Fibroblast of gingiva (primary cell): ENCODE measurements around the gene TRABD2B.

Source experiments
- DNase-seq: peaks from one replicate; pipeline ENCODE4 v3.0.0-alpha.2; 2011; ENCODE audit warnings: low read depth

Gene TRABD2B

GRCh38 chr1:47908258-47908657, 88.9 kb downstream of the TRABD2B start:
- DNase-seq, result no peak

- no peak for DNase-seq
Measured at GRCh38 chr1:47907177-47907528, 90.0 kb downstream of the TRABD2B start.

- no peak for DNase-seq
Measured at GRCh38 chr1:47906527-47907176, 90.5 kb downstream of the TRABD2B start.

GRCh38 chr1:47906009-47906432, 91.2 kb downstream of the TRABD2B start:
- DNase-seq, result peak; percentile 48

GRCh38 chr1:47903723-47904122, 93.5 kb downstream of the TRABD2B start:
- no peak for DNase-seq

GRCh38 chr1:47901001-47901575, 96.1 kb downstream of the TRABD2B start:
- no peak for DNase-seq

- no peak for DNase-seq
Measured at GRCh38 chr1:47898133-47898845, 98.9 kb downstream of the TRABD2B start.

- no peak for DNase-seq
Measured at GRCh38 chr1:47895279-47896125, 101.7 kb downstream of the TRABD2B start.

GRCh38 chr1:47894410-47895278, 102.5 kb downstream of the TRABD2B start:
- peak; percentile 67 for DNase-seq

GRCh38 chr1:47893412-47893811, 103.8 kb downstream of the TRABD2B start:
- no peak for DNase-seq

GRCh38 chr1:47890779-47891178, 106.4 kb downstream of the TRABD2B start:
- DNase-seq, result no peak

- no peak for DNase-seq
Measured at GRCh38 chr1:47888294-47888629, 108.9 kb downstream of the TRABD2B start.

- DNase-seq, result no peak
Measured at GRCh38 chr1:47887475-47888293, 109.5 kb downstream of the TRABD2B start.

GRCh38 chr1:47887060-47887459, 110.1 kb downstream of the TRABD2B start:
- DNase-seq, result no peak

- DNase-seq, result no peak
Measured at GRCh38 chr1:47886141-47886540, 111.0 kb downstream of the TRABD2B start.

- DNase-seq, result no peak
Measured at GRCh38 chr1:47885062-47885830, 111.9 kb downstream of the TRABD2B start.

- no peak for DNase-seq
Measured at GRCh38 chr1:47883963-47884362, 113.2 kb downstream of the TRABD2B start.

GRCh38 chr1:47881505-47882442, 115.4 kb downstream of the TRABD2B start:
- peak; percentile 98 for DNase-seq

- no peak for DNase-seq
Measured at GRCh38 chr1:47876587-47876963, 120.6 kb downstream of the TRABD2B start.
